T-helper 17 cell (primary cell): ENCODE data around the gene FAM3A. TPM values are rescaled to one million over a fixed set of nuclear protein-coding genes. Genes with fewer than 3 reads are reported as not detected.

Experiments used
- ATAC-seq: fragments of 150-1000 bp; cut with Tn5 transposase; 2 replicates; pipeline ENCODE4 v1.10.0; 2021; ENCODE audit warnings: mild to moderate bottlenecking, moderate library complexity
- DNase-seq, 3 donors: peaks; one replicate each; pipeline versions ENCODE4 v3.0.0 to v3.0.0-alpha.2; 2020 to 2021
- H3K9me3 ChIP-seq: one replicate; pipeline ENCODE4 v1.7.0; 2013; ENCODE audit warnings: low read length, mild to moderate bottlenecking; ENCODE audit not compliant: control insufficient read depth, poor library complexity, severe bottlenecking
- H3K27ac Mint-ChIP-seq: one replicate; pipeline ENCODE4 v1.8.0; 2022; ENCODE audit warnings: mild to moderate bottlenecking, moderate library complexity, mixed read lengths
- H3K27me3 Mint-ChIP-seq: one replicate; pipeline ENCODE4 v1.8.0; 2022; ENCODE audit warnings: mixed read lengths
- H3K36me3 Mint-ChIP-seq: one replicate; pipeline ENCODE4 v1.8.0; 2022; ENCODE audit warnings: low read depth, mixed read lengths
- H3K4me1 Mint-ChIP-seq: one replicate; pipeline ENCODE4 v1.8.0; 2022; ENCODE audit warnings: mild to moderate bottlenecking, mixed read lengths
- H3K4me3 Mint-ChIP-seq: one replicate; pipeline ENCODE4 v1.8.0; 2022; ENCODE audit warnings: mild to moderate bottlenecking, moderate library complexity, mixed read lengths
- total RNA-seq, 4 donors: library from RNA in 2 of 4; stranded (reverse) in 2 of 4; gene quantifications; one replicate each; pipeline ENCODE4 v1.2.3 and lab custom pipeline; 2022 to 2026

The FAM3A gene
- total RNA-seq, 2 donors from 2014 or later, result 32.5 to 34.0 TPM

DNA sequence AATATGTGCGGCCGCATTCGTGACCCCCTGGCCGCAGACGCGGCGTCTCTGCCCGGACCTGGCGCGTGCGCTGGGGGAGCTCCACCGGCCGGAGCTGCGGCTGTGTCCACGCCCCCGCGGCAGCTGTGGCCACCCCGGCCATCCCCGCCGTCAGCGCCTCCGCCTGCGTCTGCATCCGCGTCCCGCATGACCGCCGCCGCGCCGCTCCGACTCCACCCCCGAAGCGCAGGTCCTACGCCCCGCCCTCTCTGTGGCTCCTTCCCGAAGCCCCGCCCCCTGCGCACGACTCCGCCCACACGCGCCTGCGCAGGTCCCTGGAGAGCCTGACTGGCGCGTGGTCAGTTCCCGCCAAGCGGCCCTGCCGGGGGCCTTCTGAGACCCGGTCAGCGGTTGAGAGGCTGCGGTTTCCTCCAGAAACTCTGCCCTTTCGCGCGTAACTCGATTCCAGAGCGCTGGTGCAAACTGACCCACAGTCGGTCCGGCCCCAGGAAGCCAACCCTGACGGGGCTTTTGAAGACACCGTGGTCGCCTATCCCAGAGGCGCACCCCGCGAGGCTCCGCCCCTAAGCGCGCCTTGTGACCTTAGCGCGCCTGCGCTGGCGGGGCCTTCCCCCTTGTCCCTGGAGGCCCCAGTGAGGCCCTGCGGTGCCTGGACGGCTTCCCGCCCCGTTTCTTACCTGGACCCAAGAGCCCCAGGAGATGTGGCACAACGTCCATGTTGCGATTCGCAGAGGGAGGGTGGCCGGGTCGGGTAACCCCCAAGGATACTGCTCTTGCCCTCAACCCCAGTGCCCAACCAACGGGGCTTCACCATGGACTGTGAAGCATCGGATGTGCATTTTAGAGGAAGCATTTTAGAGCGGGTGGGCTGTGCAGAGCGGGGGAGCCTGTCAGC, 37.1 kb downstream of the FAM3A start, which contains the start of gene LAGE3:
LAGE3 (minus strand) TSS at position 554 of the 895 bp plus-strand sequence; CDS start at position 188, 366 bp downstream.
- no peaks in the 10 kb centered on the region for H3K36me3 Mint-ChIP-seq
- peaks cover 6% of the 10 kb centered on the region for H3K4me1 Mint-ChIP-seq
- no peaks in the 10 kb centered on the region for H3K9me3 ChIP-seq
- peak; percentile 88 to 91 (median 88) for DNase-seq
- peak; percentile 90 for ATAC-seq
- H3K27me3 Mint-ChIP-seq, result no peaks in the 10 kb centered on the region
- H3K27ac Mint-ChIP-seq, result peak within 1 kb of the TSS; percentile 88
- H3K4me3 Mint-ChIP-seq, result peak within 1 kb of the TSS; percentile 81

DNA sequence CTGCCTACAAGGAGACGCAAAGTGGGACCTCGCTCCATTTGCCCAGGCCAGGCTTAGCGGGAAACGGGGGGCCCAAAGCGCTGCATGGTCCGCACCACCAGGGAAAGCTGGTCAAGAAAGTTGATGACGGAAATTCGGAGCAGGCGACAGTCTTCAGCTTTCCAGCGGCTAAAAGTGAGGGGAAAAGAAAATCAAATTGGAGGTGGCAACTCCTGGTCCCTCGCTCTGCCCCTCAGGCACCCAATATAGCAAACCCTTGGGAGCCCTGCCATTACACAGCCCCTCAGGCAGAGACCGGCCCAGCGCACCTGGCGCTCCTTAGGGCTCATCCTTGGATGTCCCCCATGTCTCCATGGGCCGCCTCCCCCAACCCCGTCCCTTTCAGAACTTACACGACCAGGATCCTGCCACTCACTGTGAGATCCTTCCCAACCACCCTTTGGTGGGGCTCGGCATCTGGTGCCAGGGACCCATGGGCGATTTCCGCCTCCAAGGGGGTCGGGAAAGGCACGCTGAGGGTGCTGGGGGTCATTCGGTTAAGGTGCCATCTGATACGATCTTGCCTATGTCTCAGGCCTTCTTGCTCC, 38.0 kb downstream of the FAM3A start:
- Mint-ChIP-seq H3K36me3 (no peaks in the 10 kb centered on the region), H3K4me3 (peak overlapping the region; percentile 81), H3K27ac (peak overlapping the region; percentile 19), H3K4me1 (peaks cover 4% of the 10 kb centered on the region), H3K27me3 (no peaks in the 10 kb centered on the region)
- DNase-seq (no peak), ATAC-seq (no peak)
- no peaks in the 10 kb centered on the region for H3K9me3 ChIP-seq

DNA sequence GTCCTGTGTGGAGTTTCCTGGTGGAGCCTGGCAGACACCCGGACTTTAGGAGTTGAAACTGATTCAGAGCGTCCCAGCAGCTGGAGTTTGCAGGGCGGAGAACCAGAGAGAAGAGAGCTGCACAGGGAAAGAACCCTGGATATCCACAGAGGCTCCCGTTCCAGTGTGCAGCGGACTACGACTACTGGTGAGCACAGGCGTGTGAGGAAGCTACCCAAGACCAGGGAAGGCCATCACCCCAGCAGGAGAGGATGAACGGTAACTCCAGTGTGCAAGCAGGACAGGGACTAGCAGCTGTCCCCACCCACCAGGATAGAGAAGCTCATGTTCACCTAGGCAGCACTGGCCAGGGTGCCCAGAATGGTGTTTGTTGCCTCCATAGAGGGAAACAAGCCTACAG, 39.2 kb downstream of the FAM3A start:
- Mint-ChIP-seq H3K4me3 (no peak overlapping the region), H3K36me3 (no peaks in the 10 kb centered on the region), H3K27ac (no peak overlapping the region), H3K4me1 (peaks cover 4% of the 10 kb centered on the region), H3K27me3 (no peaks in the 10 kb centered on the region)
- ATAC-seq (no peak), DNase-seq (no peak)
- no peaks in the 10 kb centered on the region for H3K9me3 ChIP-seq

DNA sequence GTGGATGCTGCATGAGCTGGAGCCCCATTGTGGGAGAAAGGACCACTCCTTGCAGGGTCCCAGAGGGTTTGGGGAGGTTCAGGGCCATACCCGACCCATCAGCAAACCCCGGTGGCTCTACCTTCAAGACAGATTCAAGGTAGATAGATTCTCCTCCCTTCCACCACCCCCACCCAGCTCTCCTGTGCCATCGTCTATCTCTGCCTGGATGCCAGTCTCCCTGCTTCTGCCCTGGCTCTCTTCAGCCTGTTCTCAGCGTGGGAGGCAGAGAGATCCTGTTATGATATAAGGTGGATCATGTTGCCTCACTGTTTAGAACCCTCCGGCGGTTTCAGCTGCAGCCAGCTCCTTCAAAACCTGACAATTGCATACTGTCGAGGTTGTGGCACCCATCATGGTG, 42.3 kb downstream of the FAM3A start:
- Mint-ChIP-seq H3K27ac (no peak overlapping the region), H3K36me3 (no peaks in the 10 kb centered on the region), H3K4me1 (no peaks in the 10 kb centered on the region), H3K4me3 (no peak overlapping the region), H3K27me3 (no peaks in the 10 kb centered on the region)
- no peaks in the 10 kb centered on the region for H3K9me3 ChIP-seq
- DNase-seq, result no peak
- no peak for ATAC-seq

DNA sequence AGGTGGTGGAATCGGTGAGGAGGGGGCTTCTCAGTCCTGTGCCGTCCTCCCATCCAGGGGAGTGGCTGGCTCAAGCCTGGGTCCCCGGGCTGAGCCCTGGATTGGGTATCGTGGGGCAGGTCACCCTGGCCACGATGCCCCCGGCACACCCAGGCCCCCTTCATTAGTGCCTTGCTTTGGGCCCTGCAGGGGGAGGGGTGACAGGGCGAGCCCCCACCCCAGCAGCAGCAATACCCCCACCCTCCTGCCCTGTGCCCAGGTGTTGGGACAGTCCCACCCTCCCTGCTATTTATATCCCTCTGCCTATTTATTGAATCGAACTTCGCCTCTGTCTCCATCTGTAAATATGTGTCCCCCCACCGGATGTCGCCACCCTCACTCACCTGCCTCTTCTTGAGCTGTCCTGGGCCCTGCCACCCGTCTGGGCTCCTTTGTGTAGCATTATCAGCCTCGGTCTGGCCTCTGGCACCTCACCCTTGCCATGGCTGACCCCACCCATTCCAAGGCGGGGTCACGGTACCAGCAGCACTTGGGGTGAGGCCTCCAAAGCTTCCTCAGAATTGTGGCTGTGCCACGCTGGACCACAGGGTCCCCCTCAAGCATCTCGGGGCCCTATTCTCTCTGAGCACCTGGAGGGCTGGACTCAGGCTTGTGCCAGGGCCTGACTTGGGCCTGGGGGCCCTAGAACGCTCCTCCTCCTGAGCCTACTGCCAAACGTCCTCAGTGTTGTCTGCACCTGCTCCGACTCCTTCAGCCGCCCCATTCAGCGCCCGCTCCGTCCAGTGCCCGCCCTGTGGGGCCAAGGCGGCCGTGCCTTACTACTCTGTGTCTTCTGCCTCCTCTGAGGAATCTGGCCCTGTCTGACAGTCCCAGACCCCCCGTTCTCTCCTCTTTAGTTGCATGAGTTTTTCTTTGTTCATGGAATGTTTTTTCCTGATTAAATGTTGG, 43.1 kb downstream of the FAM3A start:
- Mint-ChIP-seq H3K4me3 (no peak overlapping the region), H3K27ac (no peak overlapping the region), H3K4me1 (no peaks in the 10 kb centered on the region), H3K27me3 (no peaks in the 10 kb centered on the region), H3K36me3 (no peaks in the 10 kb centered on the region)
- no peaks in the 10 kb centered on the region for H3K9me3 ChIP-seq
- ATAC-seq (no peak), DNase-seq (no peak)

DNA sequence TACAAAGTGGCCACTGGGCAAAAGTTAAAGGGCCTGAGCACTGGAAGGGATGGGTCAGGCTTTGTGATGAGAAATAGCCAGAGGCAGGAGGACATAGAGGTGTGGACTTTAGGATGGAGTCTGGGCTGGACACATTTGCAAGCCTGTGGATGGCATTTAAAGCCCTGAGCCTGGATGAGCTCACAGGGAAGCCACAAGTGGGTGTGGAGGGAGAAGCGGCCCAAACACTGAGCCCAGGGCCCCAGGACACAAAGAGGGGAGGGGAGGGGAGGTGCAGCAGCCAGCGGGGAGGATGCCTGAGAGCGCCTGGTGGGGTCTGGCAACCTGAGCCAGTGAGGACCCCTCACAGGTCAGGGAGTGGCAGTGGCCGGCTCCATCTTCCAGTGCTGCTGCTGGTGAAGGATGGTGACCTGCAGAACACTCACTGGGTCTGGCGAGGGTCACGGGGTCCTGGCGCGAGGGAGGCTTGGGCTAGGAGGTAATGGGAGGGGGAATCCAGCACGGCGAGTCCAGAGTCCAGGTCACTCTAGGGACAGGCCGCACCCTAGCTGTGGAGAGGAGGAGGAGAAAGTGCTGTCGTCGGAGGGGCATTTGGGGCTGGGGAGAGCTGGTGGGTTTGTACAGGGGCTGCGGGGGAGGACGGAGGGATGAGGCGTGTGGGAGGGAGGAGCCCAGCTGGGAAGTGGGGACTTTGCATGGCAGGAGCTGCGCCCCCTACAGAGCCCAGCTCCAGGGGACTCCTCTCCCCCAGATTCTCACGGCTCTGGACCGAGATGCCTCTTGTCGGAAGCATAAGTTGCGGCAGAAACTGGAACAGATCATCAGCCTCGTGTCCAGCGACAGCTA, 44.0 kb downstream of the FAM3A start:
- Mint-ChIP-seq H3K36me3 (no peaks in the 10 kb centered on the region), H3K27me3 (no peaks in the 10 kb centered on the region), H3K27ac (no peak overlapping the region), H3K4me1 (no peaks in the 10 kb centered on the region), H3K4me3 (no peak overlapping the region)
- no peaks in the 10 kb centered on the region for H3K9me3 ChIP-seq
- ATAC-seq, result no peak
- DNase-seq, result no peak

DNA sequence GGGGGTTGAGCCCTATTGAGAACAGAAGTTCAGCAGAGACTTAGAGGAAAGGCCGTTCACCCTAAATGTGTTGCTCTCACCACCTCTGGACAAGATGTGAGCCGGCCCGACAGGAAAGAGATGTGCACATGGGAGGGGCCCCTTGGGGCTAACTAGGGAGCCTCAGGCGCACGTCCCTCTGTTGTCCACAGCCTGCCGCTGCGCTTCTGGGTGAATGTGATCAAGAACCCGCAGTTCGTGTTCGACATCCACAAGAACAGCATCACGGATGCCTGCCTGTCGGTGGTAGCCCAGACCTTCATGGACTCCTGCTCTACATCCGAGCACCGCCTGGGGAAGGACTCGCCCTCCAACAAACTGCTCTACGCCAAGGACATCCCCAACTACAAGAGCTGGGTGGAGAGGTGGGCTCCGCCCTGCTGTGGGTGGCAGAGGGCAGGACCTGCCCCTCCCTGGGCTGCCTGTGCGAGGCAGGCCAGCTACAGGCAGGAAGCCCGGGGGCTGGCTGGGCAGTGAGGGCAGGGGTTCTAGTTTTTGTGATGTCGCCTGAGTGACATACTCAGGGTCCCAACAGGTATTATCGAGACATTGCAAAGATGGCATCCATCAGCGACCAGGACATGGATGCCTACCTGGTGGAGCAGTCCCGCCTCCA, 45.0 kb downstream of the FAM3A start:
- H3K36me3 Mint-ChIP-seq, result no peaks in the 10 kb centered on the region
- no peak overlapping the region for H3K27ac Mint-ChIP-seq
- H3K4me3 Mint-ChIP-seq, result no peak overlapping the region
- no peaks in the 10 kb centered on the region for H3K4me1 Mint-ChIP-seq
- ATAC-seq, result no peak
- H3K27me3 Mint-ChIP-seq, result no peaks in the 10 kb centered on the region
- no peaks in the 10 kb centered on the region for H3K9me3 ChIP-seq
- no peak for DNase-seq

DNA sequence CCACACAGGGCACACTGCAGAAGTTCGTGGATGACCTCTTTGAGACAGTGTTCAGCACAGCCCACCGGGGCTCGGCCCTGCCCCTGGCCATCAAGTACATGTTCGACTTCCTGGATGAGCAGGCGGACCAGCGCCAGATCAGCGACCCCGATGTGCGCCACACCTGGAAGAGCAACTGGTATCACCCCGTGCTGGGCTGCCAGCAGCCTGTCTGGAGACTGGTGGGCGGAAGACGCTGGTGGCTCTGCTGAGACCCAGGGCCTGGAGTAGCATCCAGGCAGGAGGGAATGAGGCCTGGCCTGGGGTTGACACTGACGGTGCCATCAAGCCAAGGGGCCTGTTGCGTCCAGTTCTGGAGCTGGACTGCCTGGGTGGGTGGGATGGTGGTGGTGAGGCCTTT, 45.6 kb downstream of the FAM3A start:
- DNase-seq (no peak), ATAC-seq (no peak)
- Mint-ChIP-seq H3K27ac (no peak overlapping the region), H3K4me3 (no peak overlapping the region), H3K4me1 (no peaks in the 10 kb centered on the region), H3K27me3 (no peaks in the 10 kb centered on the region), H3K36me3 (no peaks in the 10 kb centered on the region)
- H3K9me3 ChIP-seq, result no peaks in the 10 kb centered on the region

DNA sequence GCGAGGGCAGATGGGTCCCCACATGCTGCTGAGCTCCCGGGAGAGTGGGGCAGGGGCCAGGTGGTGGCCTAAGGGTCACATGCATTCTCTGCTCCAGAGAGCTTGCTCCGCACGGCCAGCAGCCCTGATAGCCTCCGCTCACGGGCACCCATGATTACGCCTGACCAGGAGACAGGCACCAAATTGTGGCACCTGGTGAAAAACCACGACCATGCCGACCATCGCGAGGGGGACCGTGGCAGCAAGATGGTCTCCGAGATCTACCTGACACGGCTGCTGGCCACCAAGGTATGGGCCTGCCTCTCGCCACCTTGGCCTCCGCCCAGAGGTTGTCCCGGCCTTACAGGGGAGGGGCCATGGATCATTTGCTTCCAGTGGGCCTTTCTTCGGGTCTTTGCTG, 46.2 kb downstream of the FAM3A start:
- no peaks in the 10 kb centered on the region for H3K36me3 Mint-ChIP-seq
- no peak for ATAC-seq
- no peaks in the 10 kb centered on the region for H3K9me3 ChIP-seq
- H3K27ac Mint-ChIP-seq, result no peak overlapping the region
- DNase-seq, result no peak
- no peaks in the 10 kb centered on the region for H3K4me1 Mint-ChIP-seq
- H3K27me3 Mint-ChIP-seq, result no peaks in the 10 kb centered on the region
- no peak overlapping the region for H3K4me3 Mint-ChIP-seq

DNA sequence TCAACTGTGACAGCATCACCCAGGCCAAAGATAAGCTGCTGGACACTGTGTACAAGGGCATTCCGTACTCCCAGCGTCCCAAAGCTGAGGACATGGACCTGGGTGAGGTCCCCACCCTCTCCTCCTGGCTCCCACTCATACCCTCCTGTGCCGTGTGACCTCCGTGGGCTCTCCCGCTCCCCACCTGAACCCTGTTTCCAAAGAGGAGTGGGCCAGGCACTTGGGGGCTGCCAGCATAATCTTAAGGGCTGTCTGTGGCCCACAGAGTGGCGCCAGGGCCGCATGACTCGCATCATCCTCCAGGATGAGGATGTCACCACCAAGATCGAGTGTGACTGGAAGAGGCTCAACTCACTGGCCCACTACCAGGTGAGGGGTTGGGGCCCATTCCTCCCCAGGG, 46.9 kb downstream of the FAM3A start:
- no peak for ATAC-seq
- Mint-ChIP-seq H3K27me3 (no peaks in the 10 kb centered on the region), H3K36me3 (no peaks in the 10 kb centered on the region), H3K27ac (no peak overlapping the region), H3K4me1 (no peaks in the 10 kb centered on the region), H3K4me3 (no peak overlapping the region)
- no peaks in the 10 kb centered on the region for H3K9me3 ChIP-seq
- DNase-seq, result no peak

DNA sequence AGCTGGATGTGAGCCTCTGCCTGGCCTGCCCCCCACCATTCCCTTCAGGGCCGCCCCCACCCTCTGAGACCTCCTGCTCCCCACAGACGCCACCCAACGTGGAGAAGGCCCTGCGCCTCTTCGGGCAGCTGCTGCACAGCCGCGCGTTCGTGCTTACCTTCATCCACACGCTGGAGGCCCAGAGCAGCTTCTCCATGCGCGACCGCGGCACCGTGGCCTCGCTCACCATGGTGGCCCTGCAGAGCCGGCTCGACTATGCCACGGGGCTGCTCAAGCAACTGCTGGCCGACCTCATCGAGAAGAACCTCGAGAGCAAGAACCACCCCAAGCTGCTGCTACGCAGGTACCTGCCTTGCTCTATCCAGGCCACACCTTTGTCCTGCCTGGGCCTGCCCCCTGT, 47.8 kb downstream of the FAM3A start:
- Mint-ChIP-seq H3K4me3 (no peak overlapping the region), H3K4me1 (no peaks in the 10 kb centered on the region), H3K36me3 (no peaks in the 10 kb centered on the region), H3K27ac (no peak overlapping the region), H3K27me3 (no peaks in the 10 kb centered on the region)
- no peaks in the 10 kb centered on the region for H3K9me3 ChIP-seq
- ATAC-seq (no peak), DNase-seq (no peak)

DNA sequence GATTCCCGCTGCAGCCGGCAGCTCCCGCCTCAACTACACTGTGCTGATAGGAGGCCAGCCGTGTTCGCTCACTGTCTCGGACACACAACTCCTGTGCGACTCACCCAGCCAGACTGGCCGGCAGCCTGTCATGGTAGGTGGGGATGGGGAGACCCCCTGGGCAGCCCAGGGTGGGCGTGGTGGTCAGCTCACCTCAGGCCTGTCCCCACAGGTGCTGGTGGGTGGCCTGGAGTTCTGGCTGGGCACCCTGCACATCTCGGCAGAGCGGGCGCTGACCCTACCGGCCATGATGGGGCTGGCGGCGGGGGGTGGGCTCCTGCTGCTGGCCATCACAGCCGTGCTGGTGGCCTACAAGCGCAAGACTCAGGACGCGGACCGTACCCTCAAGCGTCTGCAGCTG, 48.5 kb downstream of the FAM3A start:
- peaks cover 4% of the 10 kb centered on the region for H3K36me3 Mint-ChIP-seq
- no peaks in the 10 kb centered on the region for H3K4me1 Mint-ChIP-seq
- H3K27me3 Mint-ChIP-seq, result no peaks in the 10 kb centered on the region
- H3K9me3 ChIP-seq, result no peaks in the 10 kb centered on the region
- no peak overlapping the region for H3K4me3 Mint-ChIP-seq
- no peak overlapping the region for H3K27ac Mint-ChIP-seq
- no peak for ATAC-seq
- no peak for DNase-seq
